Caco-2 (cell line): Measurements from ENCODE around the gene EXD3. TPM values are rescaled to one million over a fixed set of nuclear protein-coding genes. Genes with fewer than 3 reads are reported as not detected.

Experiments
- BruUV-seq: library from RNA; stranded (reverse); fragments of 400-500 nt; replicated peaks from 2 replicates; lab custom pipeline; 2021; lab: Mats Ljungman, UMichigan
- CTCF ChIA-PET: fragments of 300-600 bp; sonication (Branson Sonifier 250); formaldehyde crosslinking; loops from one replicate; lab custom pipeline; 2022; ENCODE audit warnings: antibody characterized with exemption; lab: Charles Lee
- POLR2A ChIA-PET: fragments of 300-600 bp; sonication (Branson Sonifier 250); formaldehyde crosslinking; loops from one replicate; lab custom pipeline; 2022; ENCODE audit warnings: antibody characterized with exemption; lab: Charles Lee
- DNase-seq, 2 experiments: peaks; one replicate each; pipeline versions ENCODE4 v3.0.0 to v3.0.0-alpha.2; 2020 to 2022
- H3K27me3 ChIP-seq: replicated peaks from 2 replicates; pipeline ENCODE4 v1.6.0; 2011; ENCODE audit warnings: low read length; ENCODE audit not compliant: control insufficient read depth, insufficient read depth
- H3K36me3 ChIP-seq: 2 replicates; pipeline ENCODE4 v1.5.1; 2011; ENCODE audit warnings: low read length; ENCODE audit not compliant: control insufficient read depth, insufficient read depth
- H3K4me1 ChIP-seq: fragments of 250-450 bp; sonication (Bioruptor Pico); 2 replicates; pipeline ENCODE4 v1.5.1; 2020; ENCODE audit warnings: mild to moderate bottlenecking
- H3K4me3 ChIP-seq: 2 replicates; pipeline ENCODE4 v1.5.1; 2011; ENCODE audit warnings: low read depth, mild to moderate bottlenecking, control low read depth, low read length
- H3K9me3 ChIP-seq: fragments of 250-450 bp; sonication (Bioruptor Pico); 2 replicates; pipeline ENCODE4 v1.5.1; 2020; ENCODE audit warnings: mild to moderate bottlenecking, moderate library complexity
- H3K27ac Mint-ChIP-seq: one replicate; pipeline ENCODE4 v1.8.0; 2022; ENCODE audit warnings: mixed read lengths; ENCODE audit not compliant: unreplicated experiment
- H3K27me3 Mint-ChIP-seq: one replicate; pipeline ENCODE4 v1.8.0; 2022; ENCODE audit warnings: mixed read lengths; ENCODE audit not compliant: insufficient read depth, unreplicated experiment
- H3K36me3 Mint-ChIP-seq: one replicate; pipeline ENCODE4 v1.8.0; 2022; ENCODE audit warnings: mild to moderate bottlenecking, mixed read lengths; ENCODE audit not compliant: insufficient read depth, unreplicated experiment
- H3K4me1 Mint-ChIP-seq: one replicate; pipeline ENCODE4 v1.8.0; 2022; ENCODE audit warnings: low read depth, mixed read lengths; ENCODE audit not compliant: unreplicated experiment
- H3K4me3 Mint-ChIP-seq: one replicate; pipeline ENCODE4 v1.8.0; 2022; ENCODE audit warnings: mild to moderate bottlenecking, moderate library complexity, mixed read lengths; ENCODE audit not compliant: unreplicated experiment
- H3K9me3 Mint-ChIP-seq: one replicate; pipeline ENCODE4 v1.8.0; 2022; ENCODE audit warnings: mixed read lengths; ENCODE audit not compliant: unreplicated experiment
- CTCF ChIP-seq, 2 experiments: fragments of 200-600 bp in 1 of 2; IDR thresholded peaks; 1 replicate in 1 of 2; 2 replicates in 1 of 2; pipeline versions ENCODE4 v1.5.1 to v1.8.0; 2011 to 2022; ENCODE audit warnings: antibody characterized with exemption in 1 of 2, control low read depth in 1 of 2, inconsistent platforms in 1 of 2, low read depth in 1 of 2, low read length in 1 of 2, mild to moderate bottlenecking in 1 of 2, moderate library complexity in 1 of 2; ENCODE audit not compliant: insufficient read depth in 1 of 2, severe bottlenecking in 1 of 2, unreplicated experiment in 1 of 2
- intact Hi-C: fragments of 100-400 bp; cut with micrococcal nuclease; formaldehyde crosslinking; loops from one replicate; pipeline ENCODE4 v1.10.0; 2022; ENCODE audit not compliant: unreplicated experiment
- total RNA-seq: library from RNA; stranded (reverse); gene quantifications from 2 replicates; pipeline ENCODE4 v1.2.3, GENCODE V29; 2022

EXD3 gene
- total RNA-seq, 1 experiment from 2014 or later: 10.9 TPM

- DNase-seq: no peak
- Mint-ChIP-seq H3K27me3 (no peaks in the 10 kb centered on the region), H3K4me3 (no peak overlapping the region), H3K9me3 (no peaks in the 10 kb centered on the region), H3K27ac (peak overlapping the region; percentile 19), H3K4me1 (peaks cover 14% of the 10 kb centered on the region), H3K36me3 (peaks cover 21% of the 10 kb centered on the region)
- H3K4me3 ChIP-seq: no peak overlapping the region
- ChIA-PET CTCF (interaction anchor here (1.0 to 1.5 kb wide), 2 partner anchors 15 to 20 kb away, joined by 3 read pairs; partner anchors contain the start of gene NSMF), POLR2A (no interaction called here)
- no peaks in the 10 kb centered on the region for H3K27me3 ChIP-seq
- peaks cover 13% of the 10 kb centered on the region for H3K4me1 ChIP-seq
- H3K9me3 ChIP-seq: no peaks in the 10 kb centered on the region
- no peaks in the 10 kb centered on the region for H3K36me3 ChIP-seq
- no TSS peak for BruUV-seq
- TF ChIP-seq CTCF (IDR thresholded peaks at IDR 0.05; ENCODE audit: insufficient read depth in 1 of 2, low read depth in 1 of 2, low read length in 1 of 2, severe bottlenecking in 1 of 2, unreplicated experiment in 1 of 2): no peak
- intact Hi-C loops: loop anchor here (2.0 to 10.0 kb wide), 2 partner anchors 151 to 157 kb away; partner anchors contain the start of gene ZMYND19
Measured at GRCh38 chr9:137444106-137444790, 21.3 kb upstream of the EXD3 start.

DNA sequence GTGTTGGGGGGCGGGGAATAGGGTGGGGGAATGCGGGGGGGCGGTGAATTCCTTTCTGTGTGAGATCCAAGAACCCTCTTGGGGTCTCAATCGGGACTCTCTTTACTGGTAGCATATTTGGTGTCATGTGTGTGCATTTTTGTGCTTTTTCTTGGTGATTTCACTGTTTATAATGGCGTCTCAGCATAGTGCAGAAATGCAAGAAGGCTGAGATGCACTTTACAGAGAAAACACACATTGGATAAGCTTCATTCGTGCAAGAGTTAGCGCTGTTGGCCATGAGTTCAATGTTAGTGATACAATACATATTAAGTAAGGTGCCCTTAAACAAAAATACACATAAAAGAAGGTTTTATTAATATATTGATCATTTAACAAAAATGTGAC lies 19.0 kb upstream of the EXD3 start:
- Mint-ChIP-seq H3K9me3 (no peaks in the 10 kb centered on the region), H3K36me3 (peaks cover 14% of the 10 kb centered on the region), H3K4me3 (peak overlapping the region; percentile 93), H3K27me3 (no peaks in the 10 kb centered on the region), H3K27ac (peak overlapping the region; percentile 84), H3K4me1 (peaks cover 9% of the 10 kb centered on the region)
- no peak for TF ChIP-seq CTCF (IDR thresholded peaks at IDR 0.05; ENCODE audit: insufficient read depth in 1 of 2, low read depth in 1 of 2, low read length in 1 of 2, severe bottlenecking in 1 of 2, unreplicated experiment in 1 of 2)
- no peaks in the 10 kb centered on the region for H3K27me3 ChIP-seq
- DNase-seq: no peak
- ChIA-PET CTCF (interaction anchor here (0.6 to 1.9 kb wide), 15 partner anchors 13 to 395 kb away, joined by 3 to 40 read pairs (median 8); partner anchors contain the start of genes EXD3, NOXA1, NRARP and PNPLA7), POLR2A (interaction anchor here (0.6 to 1.2 kb wide), 9 partner anchors 17 to 241 kb away, joined by 3 to 25 read pairs (median 7); partner anchors contain the start of genes ARRDC1, EXD3, NOXA1 and NRARP)
- BruUV-seq: TSS peak; percentile 89
- H3K4me3 ChIP-seq: peak overlapping the region; percentile 51
- H3K9me3 ChIP-seq: no peaks in the 10 kb centered on the region
- H3K36me3 ChIP-seq: no peaks in the 10 kb centered on the region
- peaks cover 13% of the 10 kb centered on the region for H3K4me1 ChIP-seq
- intact Hi-C loops: loop anchor here (1.0 to 10.0 kb wide), 2 partner anchors 19 to 153 kb away; partner anchors contain the start of genes EXD3, NOXA1 and ZMYND19

DNA sequence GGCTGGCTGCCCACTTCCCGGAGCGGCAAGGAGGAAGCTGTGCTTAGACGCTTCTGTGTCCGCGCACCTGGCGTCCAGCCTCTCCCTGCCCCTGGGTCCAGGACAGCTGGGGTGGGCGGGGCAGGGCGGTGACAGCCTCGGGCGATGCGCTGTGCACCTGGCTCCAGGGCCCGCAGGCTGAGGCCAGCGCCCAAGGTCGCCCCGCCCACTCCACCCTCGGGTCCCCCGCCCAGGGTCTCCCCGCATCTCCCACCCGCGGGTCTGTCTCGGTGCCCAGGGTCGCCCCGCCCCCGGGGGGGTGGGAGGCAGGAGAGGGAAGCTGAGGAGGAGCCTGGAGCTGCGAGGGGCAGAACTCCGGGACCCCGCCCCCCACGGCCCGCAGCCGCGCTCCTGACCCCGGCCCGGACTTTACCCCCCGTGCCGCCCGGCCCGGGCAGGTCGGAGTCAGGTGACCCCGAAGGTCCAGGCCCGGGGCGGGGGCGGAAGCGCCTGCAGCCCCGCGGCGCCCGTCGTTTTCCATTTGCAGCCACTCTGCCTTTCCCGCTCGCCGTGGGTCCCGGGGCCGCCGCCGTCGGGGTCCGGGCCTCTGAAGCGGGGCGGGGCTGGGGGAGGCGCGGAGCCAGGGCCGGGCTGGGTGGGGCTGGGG lies 18.4 kb upstream of the EXD3 start, which contains the start of gene ENTPD8:
Gene ENTPD8, minus strand, starts transcription at position 69 of the 646 bp plus-strand sequence. CDS start 3,072 bp downstream, outside the sequence.
- no peak for TF ChIP-seq CTCF (IDR thresholded peaks at IDR 0.05; ENCODE audit: insufficient read depth in 1 of 2, low read depth in 1 of 2, low read length in 1 of 2, severe bottlenecking in 1 of 2, unreplicated experiment in 1 of 2)

More for the DNA sequence above, 18.4 kb upstream of the EXD3 start, which contains the start of gene ENTPD8:
- CTCF ChIA-PET: interaction anchor here (0.6 to 1.9 kb wide), 16 partner anchors 14 to 395 kb away, joined by 3 to 40 read pairs (median 8); partner anchors contain the start of genes EXD3, NOXA1, NRARP and PNPLA7
- DNase-seq: peak; percentile 99
- intact Hi-C loops: loop anchor here (1.0 to 10.0 kb wide), 2 partner anchors 18 to 153 kb away; partner anchors contain the start of genes EXD3, NOXA1 and ZMYND19
- Mint-ChIP-seq H3K9me3 (no peaks in the 10 kb centered on the region), H3K4me3 (peak within 1 kb of the TSS; percentile 93), H3K4me1 (peaks cover 6% of the 10 kb centered on the region), H3K36me3 (peaks cover 11% of the 10 kb centered on the region), H3K27ac (peak within 1 kb of the TSS; percentile 84), H3K27me3 (no peaks in the 10 kb centered on the region)
- POLR2A ChIA-PET: interaction anchor here (0.6 to 1.2 kb wide), 10 partner anchors 15 to 240 kb away, joined by 3 to 25 read pairs (median 6); partner anchors contain the start of genes ARRDC1, EXD3, NOXA1 and NRARP
- peaks cover 14% of the 10 kb centered on the region for H3K4me1 ChIP-seq
- H3K27me3 ChIP-seq: no peaks in the 10 kb centered on the region
- no TSS peak for BruUV-seq
- peak within 1 kb of the TSS; percentile 51 for H3K4me3 ChIP-seq
- no peaks in the 10 kb centered on the region for H3K36me3 ChIP-seq
- H3K9me3 ChIP-seq: no peaks in the 10 kb centered on the region
